Stimulated activated CD4-positive, alpha-beta T cell treated with anti-CD3 and anti-CD28 coated beads, TNF-alpha, amount 100 ng/mL, for 48 hours (primary cell): Measurements from ENCODE around the gene ACSL1.

ENCODE experiments used
- DNase-seq, 3 donors: peaks; one replicate each; pipeline ENCODE4 v3.0.0-alpha.2; 2020; ENCODE audit warnings: low read depth in 3 of 3

ACSL1 gene

GRCh38 chr4:184721254-184721653 lies 104.5 kb downstream of the ACSL1 start:
- no peak for DNase-seq

GRCh38 chr4:184719407-184719806 lies 106.4 kb downstream of the ACSL1 start:
- DNase-seq = no peak

GRCh38 chr4:184715526-184715925 lies 110.2 kb downstream of the ACSL1 start:
- no peak for DNase-seq

GRCh38 chr4:184713887-184714286 lies 111.9 kb downstream of the ACSL1 start:
- DNase-seq = no peak

GRCh38 chr4:184712322-184712721 lies 113.4 kb downstream of the ACSL1 start:
- DNase-seq = no peak

GRCh38 chr4:184706453-184706852 lies 119.3 kb downstream of the ACSL1 start:
- DNase-seq = no peak

- no peak for DNase-seq
Observed at GRCh38 chr4:184705692-184706091, 120.1 kb downstream of the ACSL1 start.
